GM19035 (cell line): ENCODE results near the gene TMEM121B.

Experiments used
- ATAC-seq: cut with Tn5 transposase; IDR thresholded peaks from one replicate; pipeline ENCODE4 v1.9.1; 2021; ENCODE audit not compliant: unreplicated experiment

Gene TMEM121B

GRCh38 chr22:17112491-17113042, 8.6 kb downstream of the TMEM121B start:
- ATAC-seq: no peak

- no peak for ATAC-seq
Observed at GRCh38 chr22:17110791-17111550, 10.2 kb downstream of the TMEM121B start.

- no peak for ATAC-seq
Observed at GRCh38 chr22:17109976-17110375, 11.2 kb downstream of the TMEM121B start.

GRCh38 chr22:17109113-17109865, 11.9 kb downstream of the TMEM121B start:
- ATAC-seq: no peak

GRCh38 chr22:17108256-17109112, 12.7 kb downstream of the TMEM121B start:
- no peak for ATAC-seq

GRCh38 chr22:17107547-17107810, 13.7 kb downstream of the TMEM121B start:
- ATAC-seq: no peak

GRCh38 chr22:17106785-17107546, 14.2 kb downstream of the TMEM121B start:
- no peak for ATAC-seq

GRCh38 chr22:17106161-17106784, 14.9 kb downstream of the TMEM121B start:
- no peak for ATAC-seq

GRCh38 chr22:17105143-17106129, 15.7 kb downstream of the TMEM121B start:
- ATAC-seq: no peak

- ATAC-seq: no peak
Observed at GRCh38 chr22:17104336-17104935, 16.7 kb downstream of the TMEM121B start.

- ATAC-seq: no peak
Observed at GRCh38 chr22:17103351-17103750, 17.8 kb downstream of the TMEM121B start.

- ATAC-seq: no peak
Observed at GRCh38 chr22:17102297-17102667, 18.9 kb downstream of the TMEM121B start.

GRCh38 chr22:17101475-17102296, 19.5 kb downstream of the TMEM121B start:
- no peak for ATAC-seq

- no peak for ATAC-seq
Observed at GRCh38 chr22:17100621-17101020, 20.5 kb downstream of the TMEM121B start.

- no peak for ATAC-seq
Observed at GRCh38 chr22:17098379-17098819, 22.8 kb downstream of the TMEM121B start.

GRCh38 chr22:17097701-17098100, 23.5 kb downstream of the TMEM121B start:
- ATAC-seq: no peak

GRCh38 chr22:17097062-17097461, 24.1 kb downstream of the TMEM121B start:
- ATAC-seq: no peak

- no peak for ATAC-seq
Observed at GRCh38 chr22:17096071-17096470, 25.1 kb downstream of the TMEM121B start.
